B cell (primary cell): ENCODE results near the gene PSME3IP1. TPM values are rescaled to one million over a fixed set of nuclear protein-coding genes. Genes with fewer than 3 reads are reported as not detected.

Source experiments
- ATAC-seq: fragments of 200-7000 bp; cut with Tn5 transposase; one replicate; pipeline ENCODE4 v1.10.0; 2021; ENCODE audit warnings: low read depth, mild to moderate bottlenecking, moderate number of reproducible peaks, moderate library complexity
- CTCF ChIA-PET: fragments of 350-600 bp; sonication (Branson Sonifier 250); formaldehyde crosslinking; loops from one replicate; lab custom pipeline; 2021; ENCODE audit warnings: antibody characterized with exemption, inconsistent platforms; lab: Charles Lee
- POLR2A ChIA-PET: fragments of 350-600 bp; sonication (Branson Sonifier 250); formaldehyde crosslinking; loops from one replicate; lab custom pipeline; 2021; ENCODE audit warnings: antibody characterized with exemption; lab: Charles Lee
- DNase-seq: peaks from one replicate; pipeline ENCODE4 v3.0.0; 2013
- H2AFZ ChIP-seq: 2 replicates; pipeline ENCODE4 v1.6.1; 2012; ENCODE audit warnings: mild to moderate bottlenecking, low read depth, low read length; ENCODE audit not compliant: insufficient read depth, poor library complexity, severe bottlenecking
- H3K27ac ChIP-seq, 2 donors: 1 replicate in 1 of 2; 2 replicates in 1 of 2; pipeline ENCODE4 v1.5.1; 2012 to 2013; ENCODE audit warnings: low read length in 2 of 2, mild to moderate bottlenecking in 2 of 2, moderate library complexity in 1 of 2
- H3K27me3 ChIP-seq, 4 experiments: fragments of 200-600 bp in 1 of 4; sonication (generic) in 1 of 4; replicated peaks in 1 of 4; 1 replicate in 2 of 4; 2 replicates in 2 of 4; pipeline versions ENCODE4 v1.6.1 to v1.7.0; 2013 to 2016; ENCODE audit warnings: low read length in 3 of 4, mild to moderate bottlenecking in 2 of 4, mixed read lengths in 1 of 4, moderate library complexity in 1 of 4; ENCODE audit not compliant: insufficient read depth in 4 of 4, control insufficient read depth in 3 of 4; ENCODE audit errors: control extremely low read depth in 1 of 4
- H3K36me3 ChIP-seq, 2 experiments: replicated peaks in 1 of 2; 1 replicate in 1 of 2; 2 replicates in 1 of 2; pipeline versions ENCODE4 v1.6.1 to v1.7.1; 2013; ENCODE audit warnings: low read length in 1 of 2; ENCODE audit not compliant: insufficient read depth in 2 of 2, control insufficient read depth in 1 of 2; ENCODE audit errors: control extremely low read depth in 1 of 2, extremely low read depth in 1 of 2
- H3K4me1 ChIP-seq, 2 donors: fragments of 200-600 bp in 1 of 2; sonication (generic) in 1 of 2; 1 replicate in 1 of 2; 2 replicates in 1 of 2; pipeline versions ENCODE4 v1.5.1 to v1.6.1; 2013 to 2017; ENCODE audit warnings: low read length in 2 of 2; ENCODE audit not compliant: control insufficient read depth in 2 of 2, insufficient read depth in 2 of 2
- H3K4me2 ChIP-seq: replicated peaks from 2 replicates; pipeline ENCODE3; 2012; ENCODE audit warnings: mild to moderate bottlenecking, low read depth, low read length; ENCODE audit not compliant: poor library complexity, severe bottlenecking
- H3K4me3 ChIP-seq, 5 experiments: fragments of 200-600 bp in 1 of 5; sonication (generic) in 1 of 5; 1 replicate in 3 of 5; 2 replicates in 2 of 5; pipeline versions ENCODE4 v1.5.1 to v1.7.0; 2011 to 2016; ENCODE audit warnings: low read length in 4 of 5, mild to moderate bottlenecking in 4 of 5, low read depth in 2 of 5, control low read depth in 1 of 5, moderate library complexity in 1 of 5; ENCODE audit not compliant: insufficient read depth in 1 of 5; ENCODE audit errors: control extremely low read depth in 1 of 5, extremely low read depth in 1 of 5
- H3K79me2 ChIP-seq: fragments of 200-600 bp; sonication (generic); one replicate; pipeline ENCODE4 v1.6.0; 2016; ENCODE audit warnings: low read length; ENCODE audit not compliant: control insufficient read depth, insufficient read depth
- H3K9ac ChIP-seq: fragments of 200-600 bp; sonication (generic); 2 replicates; pipeline ENCODE4 v1.6.1; 2017; ENCODE audit warnings: mild to moderate bottlenecking, low read length, moderate library complexity
- H3K9me3 ChIP-seq, 3 donors: one replicate each; pipeline versions ENCODE4 v1.6.1 to v1.7.1; 2013; ENCODE audit warnings: low read length in 2 of 3; ENCODE audit not compliant: control insufficient read depth in 2 of 3, insufficient read depth in 1 of 3; ENCODE audit errors: control extremely low read depth in 1 of 3
- H4K20me1 ChIP-seq: 2 replicates; pipeline ENCODE4 v1.6.0; 2012; ENCODE audit warnings: mild to moderate bottlenecking, low read length; ENCODE audit not compliant: insufficient read depth, control insufficient read depth, poor library complexity, severe bottlenecking
- H3K27ac Mint-ChIP-seq: one replicate; pipeline ENCODE4 v1.8.0; 2021; ENCODE audit warnings: mixed read lengths
- H3K27me3 Mint-ChIP-seq: one replicate; pipeline ENCODE4 v1.8.0; 2021; ENCODE audit warnings: mixed read lengths
- H3K4me1 Mint-ChIP-seq: one replicate; pipeline ENCODE4 v1.8.0; 2021; ENCODE audit warnings: mixed read lengths
- H3K4me3 Mint-ChIP-seq: one replicate; pipeline ENCODE4 v1.8.0; 2021; ENCODE audit warnings: mixed read lengths
- H3K9me3 Mint-ChIP-seq: one replicate; pipeline ENCODE4 v1.8.0; 2022; ENCODE audit warnings: mixed read lengths; ENCODE audit not compliant: insufficient read depth
- CTCF ChIP-seq: fragments of 200-600 bp; IDR thresholded peaks from one replicate; pipeline ENCODE4 v1.8.0; 2022; ENCODE audit warnings: antibody characterized with exemption, mild to moderate bottlenecking
- EZH2 ChIP-seq: IDR thresholded peaks from 2 replicates; pipeline ENCODE4 v1.6.1; 2012; ENCODE audit warnings: borderline replicate concordance, low read depth, mild to moderate bottlenecking, moderate library complexity, low read length; ENCODE audit not compliant: insufficient read depth, poor library complexity, severe bottlenecking
- WGBS: methylation state at CpG from one replicate; pipeline ENCODE4 v1.1.5; 2013; ENCODE audit warnings: missing lambda C conversion rate; ENCODE audit not compliant: insufficient coverage; 5-methylcytosine and 5-hydroxymethylcytosine counted together
- intact Hi-C: fragments of 100-400 bp; cut with micrococcal nuclease; formaldehyde crosslinking; loops from one replicate; pipeline ENCODE4 v1.10.0; 2022
- polyA plus RNA-seq: library from polyadenylated mRNA; depleted of rRNA; stranded (reverse); fragments of >200 nt; gene quantifications from 2 replicates; pipeline ENCODE4 v1.2.3, GENCODE V29; 2012
- total RNA-seq, 2 donors: library from RNA; stranded (reverse); fragments of 120-200 nt in 1 of 2; gene quantifications; 1 replicate in 1 of 2; 2 replicates in 1 of 2; pipeline versions ENCODE4 v1.2.3 to v1.2.4, GENCODE V29; 2013 to 2022

PSME3IP1 gene
- total and polyA plus RNA-seq, 2 donors (not counting 1 experiment from before 2014, with no cell fraction given), result 125 to 166 TPM

- Mint-ChIP-seq H3K4me3 (no peak overlapping the region), H3K27ac (no peak overlapping the region), H3K9me3 (no peaks in the 10 kb centered on the region), H3K27me3 (no peaks in the 10 kb centered on the region), H3K4me1 (peaks cover 12% of the 10 kb centered on the region)
- CTCF ChIA-PET, result interaction anchor here (0.8 to 2.2 kb wide), 4 partner anchors 10 to 267 kb away, joined by 3 to 6 read pairs (median 4); no protein-coding TSS in a partner anchor
- POLR2A ChIA-PET, result no interaction called here
- WGBS, result 100% methylated on average over 2 of the region's 4 CpGs
- DNase-seq, result no peak
- Histone ChIP-seq H3K9ac (no peak overlapping the region), H3K27ac (no peak overlapping the region), H3K4me1 (peaks cover 5 to 9% of the 10 kb centered on the region in 2 donors), H3K4me2 (no peak overlapping the region), H3K79me2 (no peaks in the 10 kb centered on the region), H3K4me3 (no peak overlapping the region), H3K27me3 (no peaks in the 10 kb centered on the region), H2AFZ (no peak overlapping the region), H3K36me3 (peaks cover 0 to 43% of the 10 kb centered on the region in 2 experiments), H3K9me3 (no peaks in the 10 kb centered on the region), H4K20me1 (peaks cover 6% of the 10 kb centered on the region)
- intact Hi-C loops, result no loop called here
- no peak for ATAC-seq
- TF ChIP-seq CTCF, result no peak
- TF ChIP-seq EZH2, result no peak
Observed at GRCh38 chr16:57152096-57153093, 33.4 kb downstream of the PSME3IP1 start.

GRCh38 chr16:57151369-57151768, 34.5 kb downstream of the PSME3IP1 start:
- Mint-ChIP-seq H3K27me3 (no peaks in the 10 kb centered on the region), H3K4me3 (no peak overlapping the region), H3K4me1 (peaks cover 17% of the 10 kb centered on the region), H3K27ac (no peak overlapping the region), H3K9me3 (no peaks in the 10 kb centered on the region)
- ATAC-seq (no peak), DNase-seq (no peak)
- CTCF ChIA-PET, result interaction anchor here (0.8 to 1.3 kb wide), 3 partner anchors 15 to 268 kb away, joined by 3 to 4 read pairs (median 3); no protein-coding TSS in a partner anchor
- Histone ChIP-seq H3K4me3 (no peak overlapping the region), H3K9me3 (no peaks in the 10 kb centered on the region), H4K20me1 (peaks cover 3% of the 10 kb centered on the region), H3K27ac (no peak overlapping the region), H3K36me3 (peaks cover 0 to 39% of the 10 kb centered on the region in 2 experiments), H3K27me3 (no peaks in the 10 kb centered on the region), H2AFZ (no peak overlapping the region), H3K9ac (no peak overlapping the region), H3K4me2 (no peak overlapping the region), H3K4me1 (peaks cover 10 to 17% of the 10 kb centered on the region in 2 donors), H3K79me2 (no peaks in the 10 kb centered on the region)
- TF ChIP-seq EZH2 (no peak), CTCF (no peak)
- WGBS, result no CpG with 5 or more reads among the region's 2 CpGs
- POLR2A ChIA-PET, result no interaction called here
- intact Hi-C loops, result no loop called here
